Measurements from ENCODE around the gene TSPYL1. TPM values are rescaled to one million over a fixed set of nuclear protein-coding genes. Genes with fewer than 3 reads are reported as not detected.
A peak's percentile ranks its signal among the peaks of the same experiment; 100 is the strongest.

TSPYL1 gene
- total and polyA plus RNA-seq, 2 of the 8 experiments (the other 6 are each of a cell fraction or from before 2014, with no cell fraction given), result 33.2 to 79.1 TPM

DNA sequence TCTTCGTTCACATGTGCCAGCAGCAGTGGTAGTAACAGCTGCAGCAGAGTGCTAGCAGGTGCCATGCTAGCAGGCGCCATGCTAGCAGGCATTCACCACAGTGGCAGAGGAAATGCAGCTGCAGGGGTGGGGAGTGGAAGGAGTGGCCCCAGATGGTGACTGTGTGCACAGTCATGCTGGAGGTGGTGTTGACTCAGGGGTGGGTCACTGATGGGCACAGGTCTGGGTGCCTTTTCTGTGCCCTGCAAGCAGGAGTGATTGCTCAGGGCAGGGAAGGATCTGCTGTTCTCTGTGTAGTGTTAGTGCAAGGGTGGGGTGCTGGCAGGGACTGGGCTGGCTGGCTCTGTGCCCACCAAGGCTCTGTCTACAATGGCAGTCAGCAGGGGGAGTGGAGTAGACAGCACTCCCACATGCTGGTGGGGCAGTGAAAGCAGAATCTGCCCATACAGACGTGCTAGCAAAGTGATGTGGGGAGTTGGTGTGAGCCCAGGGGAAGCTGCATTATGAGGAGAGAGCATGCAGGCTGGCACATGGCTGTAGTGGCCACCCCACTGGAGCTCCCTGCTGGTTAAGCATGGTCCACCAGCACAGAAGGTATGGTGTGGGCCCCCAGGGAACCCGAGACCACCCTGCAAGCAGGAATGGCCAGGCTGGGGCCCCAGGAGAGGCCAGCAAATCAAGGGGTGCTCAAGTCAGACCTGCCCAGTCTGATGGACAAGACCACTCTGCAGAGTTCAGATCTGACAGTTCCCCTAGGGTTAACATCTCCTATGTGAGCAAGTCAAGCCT, 14.5 kb downstream of the TSPYL1 start:
- CTCF ChIA-PET (ENCODE audit: partially characterized antibody), result interaction anchor here (0.6 to 1.6 kb wide), 7 partner anchors 14 to 301 kb away, joined by 3 to 7 read pairs (median 3); no protein-coding TSS in a partner anchor
- Histone ChIP-seq H3K23ac (ENCODE audit: insufficient read length) (no peak overlapping the region), H3K79me2 (ENCODE audit: control insufficient read depth in 1 of 2, insufficient read depth in 2 of 2, low read length in 2 of 2) (no peaks in the 10 kb centered on the region), H3K56ac (replicated peaks; ENCODE audit: insufficient read length, low read depth, low read length) (no peak overlapping the region), H2BK5ac (ENCODE audit: low read depth, low read length) (no peak overlapping the region), H3K79me1 (ENCODE audit: low read depth, low read length) (no peaks in the 10 kb centered on the region; the same call in 1 of the 2 replicates), H3K9ac (replicated peaks in 1 of 4; ENCODE audit: extremely low read depth in 1 of 4, low read depth in 3 of 4, low read length in 3 of 4) (no peak overlapping the region), H2AFZ (ENCODE audit: low read length) (no peak overlapping the region), H3K4me3 (ENCODE audit: extremely low read depth in 1 of 4, insufficient read depth in 2 of 4, low read depth in 3 of 4, low read length in 4 of 4) (no peak overlapping the region), H3K18ac (ENCODE audit: extremely low read depth, low read length) (no peak overlapping the region), H3K4me2 (ENCODE audit: insufficient read depth in 1 of 2, low read depth in 2 of 2, low read length in 2 of 2) (no peak overlapping the region), H2BK20ac (ENCODE audit: low read length) (no peak overlapping the region), H3K14ac (ENCODE audit: insufficient read length) (no peak overlapping the region), H2BK120ac (replicated peaks; ENCODE audit: low read depth, low read length) (no peak overlapping the region), H2BK12ac (ENCODE audit: low read depth, low read length) (no peak overlapping the region), H4K20me1 (replicated peaks in 1 of 2; ENCODE audit: control insufficient read depth in 1 of 2, insufficient read depth in 2 of 2, low read length in 2 of 2) (peaks cover 0 to 1% of the 10 kb centered on the region in 2 experiments), H2AK5ac (ENCODE audit: low read depth, low read length) (no peak overlapping the region), H3K4ac (replicated peaks; ENCODE audit: insufficient read length, low read depth, low read length) (no peak overlapping the region), H4K5ac (ENCODE audit: insufficient read length, low read depth, low read length) (no peak overlapping the region), H4K91ac (replicated peaks; ENCODE audit: insufficient read length, low read length) (no peak overlapping the region), H3K9me3 (ENCODE audit: insufficient read depth in 2 of 2, low read depth in 1 of 2, low read length in 1 of 2) (no peaks in the 10 kb centered on the region), H3K4me1 (replicated peaks in 1 of 4; ENCODE audit: control insufficient read depth in 3 of 4, insufficient read depth in 4 of 4, low read length in 3 of 4) (no peaks in the 10 kb centered on the region), H3K23me2 (ENCODE audit: low read depth, low read length) (no peaks in the 10 kb centered on the region), H2BK15ac (ENCODE audit: low read length) (0 out of 2 replicates have a peak overlapping the region, but pooled peaks have one; percentile 61), H3K36me3 (ENCODE audit: control insufficient read depth in 2 of 4, insufficient read depth in 4 of 4, low read length in 3 of 4) (no peaks in the 10 kb centered on the region), H3K27me3 (replicated peaks in 1 of 4; ENCODE audit: control insufficient read depth in 3 of 4, extremely low read depth in 1 of 4, insufficient read depth in 3 of 4, low read length in 3 of 4) (no peaks in the 10 kb centered on the region), H3K27ac (ENCODE audit: low read depth, low read length) (no peak overlapping the region), H4K8ac (ENCODE audit: extremely low read depth, insufficient read depth, low read length) (no peak overlapping the region)
- DNase-seq (ENCODE audit: low read depth in 1 of 2, low spot score in 2 of 2) (no peak), FAIRE-seq (no peak)
- 85% methylated on average over 4 of the region's 4 CpGs; no CpG with 5 or more reads in 1 of the 2 experiments for WGBS, 2 experiments (ENCODE audit: extremely low coverage in 1 of 2, insufficient coverage in 1 of 2, insufficient read length in 1 of 2, insufficient replicate concordance in 2 of 2, low coverage in 1 of 2, low lambda C conversion rate in 2 of 2, missing lambda C conversion rate in 1 of 2)
- POLR2A ChIA-PET (ENCODE audit: partially characterized antibody), result interaction anchor here (1.3 to 3.7 kb wide), 2 partner anchors 10 to 14 kb away, joined by 5 to 23 read pairs; partner anchors contain the start of genes TSPYL1 and TSPYL4
- TF ChIP-seq SIRT6 (IDR thresholded peaks at IDR 0.05; ENCODE audit: low read length) (no peak), RBBP5 (IDR thresholded peaks at IDR 0.05; ENCODE audit: borderline replicate concordance, low read depth, low read length) (no peak), ATF3 (IDR thresholded peaks at IDR 0.05; ENCODE audit: insufficient read depth, low read depth, low read length) (no peak), RXRA (IDR thresholded peaks at IDR 0.05; ENCODE audit: insufficient read depth, low read depth, low read length) (no peak), NANOG (IDR thresholded peaks at IDR 0.05; ENCODE audit: insufficient read depth, low read depth, low read length, poor library complexity, severe bottlenecking) (no peak), POLR2AphosphoS5 (IDR thresholded peaks at IDR 0.05; ENCODE audit: low read depth, low read length) (no peak), ZNF274 (IDR thresholded peaks at IDR 0.05; ENCODE audit: borderline replicate concordance, extremely low read depth, low read length) (no peak), SUZ12 (IDR thresholded peaks at IDR 0.05; ENCODE audit: low read length) (no peak)
- TF ChIP-seq, protein P1, sequence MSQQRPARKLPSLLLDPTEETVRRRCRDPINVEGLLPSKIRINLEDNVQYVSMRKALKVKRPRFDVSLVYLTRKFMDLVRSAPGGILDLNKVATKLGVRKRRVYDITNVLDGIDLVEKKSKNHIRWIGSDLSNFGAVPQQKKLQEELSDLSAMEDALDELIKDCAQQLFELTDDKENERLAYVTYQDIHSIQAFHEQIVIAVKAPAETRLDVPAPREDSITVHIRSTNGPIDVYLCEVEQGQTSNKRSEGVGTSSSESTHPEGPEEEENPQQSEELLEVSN (IDR thresholded peaks at IDR 0.05), result no peak

Data from H1 (cell line).